ENCODE results near the gene UBL4A. TPM values are rescaled to one million over a fixed set of nuclear protein-coding genes. Genes with fewer than 3 reads are reported as not detected.

UBL4A gene
- total RNA-seq, 4 donors from 2014 or later, result 26.7 to 32.6 (median 30.1) TPM

DNA sequence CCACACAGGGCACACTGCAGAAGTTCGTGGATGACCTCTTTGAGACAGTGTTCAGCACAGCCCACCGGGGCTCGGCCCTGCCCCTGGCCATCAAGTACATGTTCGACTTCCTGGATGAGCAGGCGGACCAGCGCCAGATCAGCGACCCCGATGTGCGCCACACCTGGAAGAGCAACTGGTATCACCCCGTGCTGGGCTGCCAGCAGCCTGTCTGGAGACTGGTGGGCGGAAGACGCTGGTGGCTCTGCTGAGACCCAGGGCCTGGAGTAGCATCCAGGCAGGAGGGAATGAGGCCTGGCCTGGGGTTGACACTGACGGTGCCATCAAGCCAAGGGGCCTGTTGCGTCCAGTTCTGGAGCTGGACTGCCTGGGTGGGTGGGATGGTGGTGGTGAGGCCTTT lies 16.0 kb downstream of the UBL4A start:
- TF ChIP-seq, protein P1, sequence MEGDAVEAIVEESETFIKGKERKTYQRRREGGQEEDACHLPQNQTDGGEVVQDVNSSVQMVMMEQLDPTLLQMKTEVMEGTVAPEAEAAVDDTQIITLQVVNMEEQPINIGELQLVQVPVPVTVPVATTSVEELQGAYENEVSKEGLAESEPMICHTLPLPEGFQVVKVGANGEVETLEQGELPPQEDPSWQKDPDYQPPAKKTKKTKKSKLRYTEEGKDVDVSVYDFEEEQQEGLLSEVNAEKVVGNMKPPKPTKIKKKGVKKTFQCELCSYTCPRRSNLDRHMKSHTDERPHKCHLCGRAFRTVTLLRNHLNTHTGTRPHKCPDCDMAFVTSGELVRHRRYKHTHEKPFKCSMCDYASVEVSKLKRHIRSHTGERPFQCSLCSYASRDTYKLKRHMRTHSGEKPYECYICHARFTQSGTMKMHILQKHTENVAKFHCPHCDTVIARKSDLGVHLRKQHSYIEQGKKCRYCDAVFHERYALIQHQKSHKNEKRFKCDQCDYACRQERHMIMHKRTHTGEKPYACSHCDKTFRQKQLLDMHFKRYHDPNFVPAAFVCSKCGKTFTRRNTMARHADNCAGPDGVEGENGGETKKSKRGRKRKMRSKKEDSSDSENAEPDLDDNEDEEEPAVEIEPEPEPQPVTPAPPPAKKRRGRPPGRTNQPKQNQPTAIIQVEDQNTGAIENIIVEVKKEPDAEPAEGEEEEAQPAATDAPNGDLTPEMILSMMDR (IDR thresholded peaks at IDR 0.05; ENCODE audit: low read depth), result no peak

DNA sequence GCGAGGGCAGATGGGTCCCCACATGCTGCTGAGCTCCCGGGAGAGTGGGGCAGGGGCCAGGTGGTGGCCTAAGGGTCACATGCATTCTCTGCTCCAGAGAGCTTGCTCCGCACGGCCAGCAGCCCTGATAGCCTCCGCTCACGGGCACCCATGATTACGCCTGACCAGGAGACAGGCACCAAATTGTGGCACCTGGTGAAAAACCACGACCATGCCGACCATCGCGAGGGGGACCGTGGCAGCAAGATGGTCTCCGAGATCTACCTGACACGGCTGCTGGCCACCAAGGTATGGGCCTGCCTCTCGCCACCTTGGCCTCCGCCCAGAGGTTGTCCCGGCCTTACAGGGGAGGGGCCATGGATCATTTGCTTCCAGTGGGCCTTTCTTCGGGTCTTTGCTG lies 16.5 kb downstream of the UBL4A start:
- TF ChIP-seq, protein P1 (IDR thresholded peaks at IDR 0.05; ENCODE audit: low read depth), result no peak

DNA sequence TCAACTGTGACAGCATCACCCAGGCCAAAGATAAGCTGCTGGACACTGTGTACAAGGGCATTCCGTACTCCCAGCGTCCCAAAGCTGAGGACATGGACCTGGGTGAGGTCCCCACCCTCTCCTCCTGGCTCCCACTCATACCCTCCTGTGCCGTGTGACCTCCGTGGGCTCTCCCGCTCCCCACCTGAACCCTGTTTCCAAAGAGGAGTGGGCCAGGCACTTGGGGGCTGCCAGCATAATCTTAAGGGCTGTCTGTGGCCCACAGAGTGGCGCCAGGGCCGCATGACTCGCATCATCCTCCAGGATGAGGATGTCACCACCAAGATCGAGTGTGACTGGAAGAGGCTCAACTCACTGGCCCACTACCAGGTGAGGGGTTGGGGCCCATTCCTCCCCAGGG lies 17.3 kb downstream of the UBL4A start:
- TF ChIP-seq, protein P1 (IDR thresholded peaks at IDR 0.05; ENCODE audit: low read depth), result no peak

DNA sequence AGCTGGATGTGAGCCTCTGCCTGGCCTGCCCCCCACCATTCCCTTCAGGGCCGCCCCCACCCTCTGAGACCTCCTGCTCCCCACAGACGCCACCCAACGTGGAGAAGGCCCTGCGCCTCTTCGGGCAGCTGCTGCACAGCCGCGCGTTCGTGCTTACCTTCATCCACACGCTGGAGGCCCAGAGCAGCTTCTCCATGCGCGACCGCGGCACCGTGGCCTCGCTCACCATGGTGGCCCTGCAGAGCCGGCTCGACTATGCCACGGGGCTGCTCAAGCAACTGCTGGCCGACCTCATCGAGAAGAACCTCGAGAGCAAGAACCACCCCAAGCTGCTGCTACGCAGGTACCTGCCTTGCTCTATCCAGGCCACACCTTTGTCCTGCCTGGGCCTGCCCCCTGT lies 18.2 kb downstream of the UBL4A start:
- TF ChIP-seq, protein P1 (IDR thresholded peaks at IDR 0.05; ENCODE audit: low read depth), result no peak

DNA sequence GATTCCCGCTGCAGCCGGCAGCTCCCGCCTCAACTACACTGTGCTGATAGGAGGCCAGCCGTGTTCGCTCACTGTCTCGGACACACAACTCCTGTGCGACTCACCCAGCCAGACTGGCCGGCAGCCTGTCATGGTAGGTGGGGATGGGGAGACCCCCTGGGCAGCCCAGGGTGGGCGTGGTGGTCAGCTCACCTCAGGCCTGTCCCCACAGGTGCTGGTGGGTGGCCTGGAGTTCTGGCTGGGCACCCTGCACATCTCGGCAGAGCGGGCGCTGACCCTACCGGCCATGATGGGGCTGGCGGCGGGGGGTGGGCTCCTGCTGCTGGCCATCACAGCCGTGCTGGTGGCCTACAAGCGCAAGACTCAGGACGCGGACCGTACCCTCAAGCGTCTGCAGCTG lies 18.9 kb downstream of the UBL4A start:
- TF ChIP-seq, protein P1 (IDR thresholded peaks at IDR 0.05; ENCODE audit: low read depth), result no peak

DNA sequence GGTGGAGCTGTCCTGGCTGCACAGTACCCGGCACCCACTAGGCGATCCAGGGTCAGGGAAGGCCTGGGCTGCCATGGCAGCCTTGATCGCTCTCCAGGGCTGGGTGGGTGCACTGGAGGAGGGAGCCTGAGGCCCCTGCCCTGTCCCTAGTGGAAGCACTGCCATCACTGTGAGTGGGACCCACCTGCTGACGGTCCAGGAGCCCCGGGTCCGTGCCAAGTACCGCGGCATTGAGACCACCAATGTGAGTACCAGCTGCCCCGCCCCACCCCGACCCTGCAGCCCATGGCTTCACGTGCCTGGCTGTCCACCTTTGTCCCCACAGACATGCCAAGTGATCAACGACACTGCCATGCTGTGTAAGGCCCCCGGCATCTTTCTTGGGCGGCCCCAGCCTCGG lies 19.5 kb downstream of the UBL4A start:
- TF ChIP-seq, protein P1 (IDR thresholded peaks at IDR 0.05; ENCODE audit: low read depth), result no peak

DNA sequence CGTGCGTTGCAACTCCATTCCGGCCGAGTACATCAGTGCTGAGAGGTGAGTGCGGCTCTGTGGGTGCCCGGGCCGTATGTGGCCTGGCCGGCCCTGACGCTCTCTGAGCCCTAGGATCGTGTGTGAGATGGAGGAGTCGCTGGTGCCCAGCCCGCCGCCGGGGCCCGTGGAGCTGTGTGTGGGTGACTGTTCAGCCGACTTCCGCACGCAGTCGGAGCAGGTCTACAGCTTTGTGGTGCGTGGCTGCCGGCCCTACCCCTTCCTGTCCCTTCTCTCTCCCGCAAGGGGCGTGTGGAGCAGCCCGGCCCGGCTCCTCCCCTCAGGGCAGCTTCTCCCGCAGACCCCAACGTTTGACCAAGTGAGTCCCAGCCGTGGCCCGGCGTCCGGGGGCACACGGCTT lies 20.4 kb downstream of the UBL4A start:
- TF ChIP-seq, protein P1 (IDR thresholded peaks at IDR 0.05; ENCODE audit: low read depth), result no peak
